Kidney (tissue), 14 donors: ENCODE results near the gene SCGB3A1. TPM values are rescaled to one million over a fixed set of nuclear protein-coding genes. Genes with fewer than 3 reads are reported as not detected.

Experiments
- DNase-seq, 5 donors: peaks; one replicate each; pipeline ENCODE4 v3.0.0-alpha.2; 2013 to 2020
- FAIRE-seq: peaks from 2 replicates; lab custom pipeline; 2012; peaks lifted over from hg19 to GRCh38; lab: Jason Lieb, UNC
- H3K27ac ChIP-seq, 2 donors: one replicate each; pipeline ENCODE4 v1.7.0; 2013; ENCODE audit warnings: low read depth in 2 of 2, low read length in 2 of 2, inconsistent platforms in 1 of 2
- H3K27me3 ChIP-seq: one replicate; pipeline ENCODE4 v1.7.1; 2013; ENCODE audit warnings: low read length, inconsistent platforms; ENCODE audit not compliant: control insufficient read depth, insufficient read depth
- H3K36me3 ChIP-seq, 3 donors: one replicate each; pipeline versions ENCODE4 v1.7.0 to v1.7.1; 2013; ENCODE audit warnings: low read length in 3 of 3, control low read depth in 1 of 3, inconsistent platforms in 1 of 3; ENCODE audit not compliant: insufficient read depth in 3 of 3, control insufficient read depth in 2 of 3
- H3K4me1 ChIP-seq, 3 donors: one replicate each; pipeline versions ENCODE4 v1.7.0 to v1.7.1; 2013; ENCODE audit warnings: low read length in 3 of 3, inconsistent platforms in 1 of 3, low read depth in 1 of 3; ENCODE audit not compliant: control insufficient read depth in 2 of 3, insufficient read depth in 2 of 3
- H3K4me3 ChIP-seq, 3 donors: one replicate each; pipeline versions ENCODE4 v1.7.0 to v1.8.1; 2013; ENCODE audit warnings: low read length in 3 of 3, control low read depth in 1 of 3, inconsistent platforms in 1 of 3
- H3K9ac ChIP-seq, 3 donors: one replicate each; pipeline versions ENCODE4 v1.7.0 to v1.7.1; 2013; ENCODE audit warnings: low read length in 3 of 3, control low read depth in 1 of 3, inconsistent platforms in 1 of 3
- H3K9me3 ChIP-seq, 3 donors: one replicate each; pipeline versions ENCODE4 v1.7.0 to v1.7.1; 2013; ENCODE audit warnings: low read length in 3 of 3, control low read depth in 1 of 3, inconsistent platforms in 1 of 3; ENCODE audit not compliant: control insufficient read depth in 2 of 3, insufficient read depth in 1 of 3
- CTCF ChIP-seq: IDR thresholded peaks from 3 replicates; pipeline ENCODE4 v1.5.1; 2012; ENCODE audit warnings: mild to moderate bottlenecking, moderate library complexity, borderline replicate concordance; ENCODE audit not compliant: insufficient read depth; ENCODE audit errors: extremely low read depth
- intact Hi-C: fragments of 100-400 bp; cut with DNase I; formaldehyde crosslinking; loops from one replicate; pipeline ENCODE4 v1.11.1; 2022
- polyA plus RNA-seq: library from polyadenylated mRNA; stranded (reverse); fragments of 350-450 nt; fragmentation: Illumina TruSeq; extraction: RNeasy Lipid Tissue Mini Kit (QIAGEN cat#74804); gene quantifications from one replicate; pipeline ENCODE4 v1.2.3, GENCODE V29; 2014; ENCODE audit warnings: low read depth, low replicate concordance; ENCODE audit not compliant: insufficient read depth
- total RNA-seq: library from RNA; stranded (reverse); fragmentation: NEBNext Ultra II Directional; extraction: Animal tissue kit (Norgen Biotek cat#: 25700); gene quantifications from one replicate; pipeline ENCODE4 v1.2.1, GENCODE V29; 2021
- donor health status: control.
- donor health status: control.
- donor health status: control.
- donor health status: control.
- donor health status: control.
- donor health status: DM: yes; HTN: yes; CAD: no.
- donor health status: Normal renal cell carcinoma (clear cell type).

The SCGB3A1 gene
- total and polyA plus RNA-seq, 2 donors from 2014 or later = 1.1 to 2.3 TPM

- Histone ChIP-seq H3K27me3 (no peaks in the 10 kb centered on the region), H3K36me3 (no peaks in the 10 kb centered on the region), H3K4me1 (peaks cover 0 to 7% (median 0%) of the 10 kb centered on the region in 3 donors), H3K4me3 (no peak overlapping the region), H3K27ac (no peak overlapping the region), H3K9ac (no peak overlapping the region), H3K9me3 (no peaks in the 10 kb centered on the region)
- no peak for FAIRE-seq
- intact Hi-C loops = no loop called here
- DNase-seq = peak in 1 of 5 donors; percentile 70
- TF ChIP-seq CTCF = no peak
Observed at GRCh38 chr5:180631549-180632383, 40.5 kb upstream of the SCGB3A1 start.

DNA sequence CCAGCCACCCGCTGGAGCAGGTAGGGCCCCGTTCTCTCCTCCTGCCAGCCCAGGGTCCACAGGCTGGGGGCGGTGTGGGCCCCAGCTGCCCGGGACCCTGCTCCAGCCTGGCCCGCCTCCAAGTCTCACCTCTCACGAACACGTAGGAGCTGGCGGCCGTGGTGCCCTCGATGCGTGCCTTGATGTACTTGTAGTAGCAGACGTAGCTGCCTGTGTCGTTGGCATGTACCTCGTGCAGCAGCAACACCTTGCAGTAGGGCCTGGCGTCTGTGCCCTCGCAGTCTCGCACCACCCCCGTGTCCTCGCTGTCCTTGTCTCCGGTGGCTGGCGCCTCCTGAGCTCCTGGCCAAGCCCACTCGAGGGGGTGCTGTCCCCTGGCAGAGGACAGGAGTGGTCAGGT, 39.1 kb upstream of the SCGB3A1 start:
- H3K27me3 ChIP-seq = no peaks in the 10 kb centered on the region

GRCh38 chr5:180629831-180630382, 38.6 kb upstream of the SCGB3A1 start:
- FAIRE-seq (no peak), DNase-seq (no peak)
- H3K9ac ChIP-seq = no peak overlapping the region
- intact Hi-C loops = no loop called here
- no peaks in the 10 kb centered on the region for H3K27me3 ChIP-seq
- no peaks in the 10 kb centered on the region for H3K9me3 ChIP-seq
- no peaks in the 10 kb centered on the region for H3K36me3 ChIP-seq
- H3K4me1 ChIP-seq = peaks cover 0 to 7% (median 0%) of the 10 kb centered on the region in 3 donors
- TF ChIP-seq CTCF = no peak
- H3K27ac ChIP-seq = no peak overlapping the region
- no peak overlapping the region for H3K4me3 ChIP-seq

More for the DNA sequence above, 39.1 kb upstream of the SCGB3A1 start:
- DNase-seq (no peak), FAIRE-seq (no peak)
- Histone ChIP-seq H3K4me1 (peaks cover 0 to 7% (median 0%) of the 10 kb centered on the region in 3 donors), H3K9me3 (no peaks in the 10 kb centered on the region), H3K36me3 (no peaks in the 10 kb centered on the region), H3K9ac (no peak overlapping the region), H3K4me3 (no peak overlapping the region), H3K27ac (no peak overlapping the region)
- intact Hi-C loops = no loop called here
- no peak for TF ChIP-seq CTCF
